Measurements from ENCODE around the gene CYP26B1.

DNA sequence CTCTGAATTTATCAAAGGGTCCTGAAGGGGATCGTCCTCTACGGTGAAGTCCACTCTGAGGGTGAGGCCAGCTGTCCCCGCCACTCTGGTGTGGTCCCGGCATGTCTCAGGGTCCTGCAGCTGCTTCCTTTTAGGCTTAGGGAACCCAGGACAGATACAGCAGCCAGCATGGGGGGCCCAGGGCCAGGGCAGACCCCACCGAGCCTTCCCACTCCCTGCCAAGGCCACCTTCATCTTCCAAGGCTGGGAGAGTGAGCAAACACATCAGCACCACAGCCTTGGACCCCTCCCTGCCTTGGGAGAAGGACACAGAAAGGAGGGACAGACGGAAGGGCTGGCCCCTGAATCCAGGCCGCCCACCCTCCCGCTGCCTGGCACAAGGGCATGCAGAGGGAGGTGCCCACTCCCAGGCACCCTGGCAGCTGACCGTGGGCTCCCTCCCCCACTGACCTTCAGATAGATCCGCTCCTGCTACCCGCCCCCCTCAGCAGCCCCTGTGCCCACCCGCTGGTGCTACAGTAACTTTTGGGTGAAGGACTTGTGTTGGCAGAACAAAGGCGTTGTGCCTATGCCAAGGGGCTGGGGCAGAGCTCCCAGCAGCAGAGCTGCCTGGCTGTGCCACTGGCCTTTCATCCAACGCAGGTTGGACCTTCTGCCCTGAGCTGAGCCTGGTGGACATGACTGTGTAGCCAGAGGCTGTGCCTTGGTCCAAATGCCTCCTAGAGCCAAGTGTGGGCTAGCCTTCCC, 7.6 kb downstream of the CYP26B1 start:
- TF ChIP-seq, protein P1, sequence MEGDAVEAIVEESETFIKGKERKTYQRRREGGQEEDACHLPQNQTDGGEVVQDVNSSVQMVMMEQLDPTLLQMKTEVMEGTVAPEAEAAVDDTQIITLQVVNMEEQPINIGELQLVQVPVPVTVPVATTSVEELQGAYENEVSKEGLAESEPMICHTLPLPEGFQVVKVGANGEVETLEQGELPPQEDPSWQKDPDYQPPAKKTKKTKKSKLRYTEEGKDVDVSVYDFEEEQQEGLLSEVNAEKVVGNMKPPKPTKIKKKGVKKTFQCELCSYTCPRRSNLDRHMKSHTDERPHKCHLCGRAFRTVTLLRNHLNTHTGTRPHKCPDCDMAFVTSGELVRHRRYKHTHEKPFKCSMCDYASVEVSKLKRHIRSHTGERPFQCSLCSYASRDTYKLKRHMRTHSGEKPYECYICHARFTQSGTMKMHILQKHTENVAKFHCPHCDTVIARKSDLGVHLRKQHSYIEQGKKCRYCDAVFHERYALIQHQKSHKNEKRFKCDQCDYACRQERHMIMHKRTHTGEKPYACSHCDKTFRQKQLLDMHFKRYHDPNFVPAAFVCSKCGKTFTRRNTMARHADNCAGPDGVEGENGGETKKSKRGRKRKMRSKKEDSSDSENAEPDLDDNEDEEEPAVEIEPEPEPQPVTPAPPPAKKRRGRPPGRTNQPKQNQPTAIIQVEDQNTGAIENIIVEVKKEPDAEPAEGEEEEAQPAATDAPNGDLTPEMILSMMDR (IDR thresholded peaks at IDR 0.05; ENCODE audit: poor library complexity), result no peak
- TF ChIP-seq EZH2 (IDR thresholded peaks at IDR 0.05; ENCODE audit: borderline replicate concordance), result no peak
